Measurements from ENCODE around the gene SCARB1.

The SCARB1 gene

DNA sequence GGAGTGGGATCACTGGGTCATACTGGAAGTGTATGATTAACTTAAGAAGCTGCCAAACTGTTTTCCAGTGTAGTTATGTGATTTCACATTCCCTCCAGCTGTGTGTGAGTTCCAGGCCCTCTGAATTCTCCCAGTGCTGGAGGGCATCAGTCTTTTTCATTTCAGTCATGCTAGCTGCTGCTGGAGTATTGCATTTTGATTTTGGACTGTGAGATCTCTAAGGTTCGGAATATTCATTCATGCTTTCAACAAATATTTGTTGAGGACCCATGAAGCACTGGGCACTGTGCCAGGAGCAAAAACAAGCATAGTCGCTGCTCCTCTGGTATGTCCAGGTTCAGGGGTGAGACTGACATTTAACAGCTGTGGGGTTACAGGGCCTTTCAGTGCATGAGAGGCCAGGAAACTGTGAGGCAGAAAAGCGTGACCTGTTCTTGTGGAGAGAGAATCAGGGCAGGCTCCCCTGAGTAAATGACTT lies 133.2 kb downstream of the SCARB1 start:
- no peak for DNase-seq (ENCODE audit: low read depth)

DNA sequence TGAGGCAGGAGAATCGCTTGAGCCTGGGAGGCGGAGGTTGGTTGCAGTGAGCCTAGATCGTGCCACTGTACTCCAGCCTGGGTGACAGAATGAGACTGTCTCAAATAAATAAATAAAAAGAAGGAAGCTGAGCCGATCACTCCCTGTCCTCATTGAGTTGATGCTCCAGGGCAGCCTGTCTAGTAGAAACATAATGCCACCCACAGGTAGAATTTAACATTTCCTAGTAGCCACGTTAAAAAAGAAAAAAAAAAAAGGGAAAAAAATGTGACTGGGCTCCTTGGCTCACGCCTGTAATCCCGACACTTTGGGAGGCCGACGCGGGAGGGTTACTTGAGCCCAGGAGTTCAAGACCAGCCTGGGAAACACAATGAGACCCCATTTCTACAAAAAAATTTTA lies 135.7 kb downstream of the SCARB1 start:
- no peak for DNase-seq (ENCODE audit: low read depth)

DNA sequence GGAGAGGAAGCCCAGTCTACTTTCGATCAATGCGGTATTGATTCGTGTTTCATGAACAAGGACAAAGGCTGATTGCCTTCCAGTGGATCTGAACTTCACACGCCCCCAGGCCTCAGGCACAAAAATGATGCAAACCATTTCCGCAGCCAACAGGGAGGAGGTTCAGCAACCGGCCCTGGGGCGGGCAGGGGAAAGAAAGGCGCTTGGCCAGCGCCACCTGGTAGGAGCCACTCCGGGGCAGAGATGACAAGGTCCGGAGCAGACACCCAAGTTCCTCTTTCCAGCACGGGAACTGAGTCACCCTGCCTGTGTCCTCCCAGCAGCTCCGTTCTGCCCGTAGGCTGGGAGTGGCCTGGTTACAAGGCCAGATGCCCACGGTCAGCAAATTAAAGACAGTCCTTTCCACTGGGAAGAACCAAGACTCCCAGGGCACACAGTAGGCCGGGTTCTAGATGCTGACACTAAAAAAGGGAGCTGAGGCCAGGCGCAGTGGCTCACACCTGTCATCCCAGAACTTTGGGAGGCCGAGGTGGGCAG lies 136.3 kb downstream of the SCARB1 start:
- DNase-seq (ENCODE audit: low read depth), result no peak

Measured in GM04503 (cell line).